HEK293 (cell line): ENCODE measurements around the gene TPD52L1.

ENCODE experiments used
- CTCF ChIA-PET: fragments of 350-600 bp; formaldehyde crosslinking; extraction: SDS; loops from one replicate; lab custom pipeline; 2021; ENCODE audit warnings: antibody characterized with exemption; lab: Yijun Ruan, JAX
- POLR2A ChIA-PET: fragments of 300-600 bp; formaldehyde crosslinking; extraction: SDS; loops from one replicate; lab custom pipeline; 2020; ENCODE audit warnings: antibody characterized with exemption, inconsistent platforms; lab: Yijun Ruan, JAX
- H3K27ac ChIP-seq: fragments of 200-500 bp; sonication (Bioruptor generic); 2 replicates; pipeline ENCODE4 v1.5.1; 2014; ENCODE audit warnings: low read depth, low read length, control low read depth, inconsistent platforms; ENCODE audit errors: extremely low read depth
- H3K36me3 ChIP-seq, 2 experiments: fragments of 200-500 bp in 1 of 2; sonication (Bioruptor generic) in 1 of 2; 1 replicate in 1 of 2; 2 replicates in 1 of 2; pipeline ENCODE4 v1.5.1; 2014 to 2017; ENCODE audit warnings: inconsistent platforms in 2 of 2, low read length in 2 of 2; ENCODE audit not compliant: control insufficient read depth in 2 of 2, insufficient read depth in 1 of 2
- H3K4me1 ChIP-seq: fragments of 200-500 bp; sonication (Bioruptor generic); 2 replicates; pipeline ENCODE4 v1.5.1; 2014; ENCODE audit warnings: mild to moderate bottlenecking, low read length, inconsistent platforms; ENCODE audit not compliant: control insufficient read depth, insufficient read depth
- H3K4me3 ChIP-seq: 2 replicates; pipeline ENCODE4 v1.5.1; 2011; ENCODE audit warnings: low read depth, mild to moderate bottlenecking, control low read depth, low read length, moderate library complexity
- H3K9me3 ChIP-seq: fragments of 200-500 bp; sonication (Bioruptor generic); 2 replicates; pipeline ENCODE4 v1.5.1; 2014; ENCODE audit warnings: low read depth, low read length, inconsistent platforms; ENCODE audit not compliant: control insufficient read depth, insufficient read depth
- BCL6B ChIP-seq: fragments of 450-650 bp; formaldehyde crosslinking; IDR thresholded peaks from 2 replicates; pipeline ENCODE4 v1.5.1; 2017; ENCODE audit warnings: missing biosample characterization, missing genetic modification characterization
- FEZF1 ChIP-seq: fragments of 450-650 bp; formaldehyde crosslinking; IDR thresholded peaks from 2 replicates; pipeline ENCODE4 v1.5.1; 2016; ENCODE audit warnings: missing biosample characterization, missing genetic modification characterization
- GLIS2 ChIP-seq: fragments of 450-650 bp; formaldehyde crosslinking; IDR thresholded peaks from 2 replicates; pipeline ENCODE4 v1.5.1; 2016; ENCODE audit warnings: missing biosample characterization, missing genetic modification characterization
- KLF16 ChIP-seq: fragments of 450-650 bp; formaldehyde crosslinking; IDR thresholded peaks from 2 replicates; pipeline ENCODE4 v1.5.1; 2017; ENCODE audit warnings: missing biosample characterization, missing genetic modification characterization
- PBX3 ChIP-seq: sonication (generic); formaldehyde crosslinking; IDR thresholded peaks from 2 replicates; pipeline ENCODE4 v1.8.1; 2022; ENCODE audit warnings: mild to moderate bottlenecking, moderate library complexity, missing genetic modification reagents
- SETDB1 ChIP-seq: IDR thresholded peaks from one replicate; pipeline ENCODE4 v1.6.1; 2017; ENCODE audit warnings: mild to moderate bottlenecking, low read length, moderate library complexity, mixed read lengths; ENCODE audit not compliant: insufficient read length
- SP2 ChIP-seq: fragments of 450-650 bp; formaldehyde crosslinking; IDR thresholded peaks from 2 replicates; pipeline ENCODE4 v1.5.1; 2016; ENCODE audit warnings: missing biosample characterization, missing genetic modification characterization
- TSHZ1 ChIP-seq: fragments of 450-650 bp; formaldehyde crosslinking; IDR thresholded peaks from 2 replicates; pipeline ENCODE4 v1.5.1; 2016; ENCODE audit warnings: missing biosample characterization, missing genetic modification characterization, borderline replicate concordance
- WT1 ChIP-seq: fragments of 450-650 bp; formaldehyde crosslinking; IDR thresholded peaks from 2 replicates; pipeline ENCODE4 v1.5.1; 2016; ENCODE audit warnings: missing biosample characterization, missing genetic modification characterization
- ZBTB17 ChIP-seq: fragments of 450-650 bp; formaldehyde crosslinking; IDR thresholded peaks from 2 replicates; pipeline ENCODE4 v1.5.1; 2016; ENCODE audit warnings: missing biosample characterization, missing genetic modification characterization
- ZNF112 ChIP-seq: fragments of 450-650 bp; formaldehyde crosslinking; IDR thresholded peaks from 2 replicates; pipeline ENCODE4 v1.5.0; 2017; ENCODE audit warnings: missing biosample characterization, missing genetic modification characterization
- ZNF121 ChIP-seq: fragments of 450-650 bp; formaldehyde crosslinking; IDR thresholded peaks from 2 replicates; pipeline ENCODE4 v1.5.1; 2016; ENCODE audit warnings: missing biosample characterization, missing genetic modification characterization
- ZNF157 ChIP-seq: fragments of 450-650 bp; formaldehyde crosslinking; IDR thresholded peaks from 2 replicates; pipeline ENCODE4 v1.5.1; 2016; ENCODE audit warnings: missing biosample characterization, missing genetic modification characterization
- ZNF16 ChIP-seq: fragments of 450-650 bp; formaldehyde crosslinking; IDR thresholded peaks from 2 replicates; pipeline ENCODE4 v1.5.1; 2016; ENCODE audit warnings: low read depth, missing biosample characterization, missing genetic modification characterization
- ZNF248 ChIP-seq: fragments of 450-650 bp; formaldehyde crosslinking; IDR thresholded peaks from 2 replicates; pipeline ENCODE4 v1.5.1; 2017; ENCODE audit warnings: missing biosample characterization, missing genetic modification characterization
- ZNF274 ChIP-seq, 2 experiments: fragments of 200-500 bp in 1 of 2; fragments of 450-650 bp in 1 of 2; sonication (Bioruptor generic) in 1 of 2; formaldehyde crosslinking in 1 of 2; IDR thresholded peaks; 2 replicates each; pipeline versions ENCODE4 v1.5.1 to v1.6.1; 2014 to 2016; ENCODE audit warnings: borderline replicate concordance in 1 of 2, inconsistent platforms in 1 of 2, low read length in 1 of 2, missing biosample characterization in 1 of 2, missing genetic modification characterization in 1 of 2
- ZNF280C ChIP-seq: fragments of 450-650 bp; formaldehyde crosslinking; IDR thresholded peaks from 2 replicates; pipeline ENCODE4 v1.5.1; 2016; ENCODE audit warnings: missing biosample characterization, missing genetic modification characterization
- ZNF391 ChIP-seq: fragments of 450-650 bp; formaldehyde crosslinking; IDR thresholded peaks from 2 replicates; pipeline ENCODE4 v1.5.1; 2016; ENCODE audit warnings: low read depth, missing biosample characterization, missing genetic modification characterization, borderline replicate concordance
- ZNF416 ChIP-seq: fragments of 450-650 bp; formaldehyde crosslinking; IDR thresholded peaks from 2 replicates; pipeline ENCODE4 v1.5.1; 2016; ENCODE audit warnings: missing biosample characterization, missing genetic modification characterization
- ZNF473 ChIP-seq: fragments of 450-650 bp; formaldehyde crosslinking; IDR thresholded peaks from 2 replicates; pipeline ENCODE4 v1.5.1; 2017; ENCODE audit warnings: missing biosample characterization, missing genetic modification characterization
- ZNF513 ChIP-seq: fragments of 450-650 bp; IDR thresholded peaks from 2 replicates; pipeline ENCODE4 v1.5.1; 2018; ENCODE audit warnings: missing biosample characterization, missing genetic modification characterization
- ZNF544 ChIP-seq: fragments of 450-650 bp; formaldehyde crosslinking; IDR thresholded peaks from 2 replicates; pipeline ENCODE4 v1.5.0; 2017; ENCODE audit warnings: missing biosample characterization, missing genetic modification characterization
- ZNF580 ChIP-seq: fragments of 450-650 bp; formaldehyde crosslinking; IDR thresholded peaks from 2 replicates; pipeline ENCODE4 v1.5.1; 2016; ENCODE audit warnings: missing biosample characterization, missing genetic modification characterization
- ZNF623 ChIP-seq: fragments of 450-650 bp; formaldehyde crosslinking; IDR thresholded peaks from 2 replicates; pipeline ENCODE4 v1.5.1; 2016; ENCODE audit warnings: missing biosample characterization, missing genetic modification characterization
- ZNF658 ChIP-seq: fragments of 450-650 bp; formaldehyde crosslinking; IDR thresholded peaks from 2 replicates; pipeline ENCODE4; 2016; ENCODE audit warnings: missing biosample characterization, missing genetic modification characterization
- ZNF776 ChIP-seq: fragments of 450-650 bp; formaldehyde crosslinking; IDR thresholded peaks from 2 replicates; pipeline ENCODE4 v1.5.0; 2017; ENCODE audit warnings: missing biosample characterization, missing genetic modification characterization, borderline replicate concordance
- ZSCAN16 ChIP-seq: fragments of 450-650 bp; formaldehyde crosslinking; IDR thresholded peaks from 2 replicates; pipeline ENCODE4 v1.5.1; 2016; ENCODE audit warnings: missing biosample characterization, missing genetic modification characterization

Gene TPD52L1

GRCh38 chr6:125166711-125167110, 13.1 kb downstream of the TPD52L1 start:
- no peaks in the 10 kb centered on the region for H3K9me3 ChIP-seq
- no peaks in the 10 kb centered on the region for H3K4me1 ChIP-seq
- CTCF ChIA-PET, result interaction anchor here (0.7 to 1.1 kb wide), 2 partner anchors 13 to 25 kb away, joined by 3 read pairs; partner anchors contain the start of gene TPD52L1
- TF ChIP-seq SP2 (tag by site-specific recombination) (no peak), ZNF513 (no peak), GLIS2 (tag by site-specific recombination) (no peak), ZNF248 (tag by site-specific recombination) (no peak), ZNF274 (IDR thresholded peaks at IDR 0.05; ENCODE audit: low read length) (no peak), ZNF274 (tag by site-specific recombination; IDR thresholded peaks at IDR 0.05; ENCODE audit: borderline replicate concordance) (no peak), ZNF112 (tag by site-specific recombination) (no peak), ZNF416 (tag by site-specific recombination) (no peak), ZSCAN16 (tag by site-specific recombination) (no peak), ZNF391 (tag by site-specific recombination) (no peak), ZNF16 (tag by site-specific recombination) (no peak), ZNF580 (no peak), SETDB1 (no peak), ZBTB17 (no peak), ZNF623 (tag by site-specific recombination) (no peak), ZNF473 (no peak), KLF16 (no peak), ZNF157 (tag by site-specific recombination) (no peak)
- TF ChIP-seq, all 188 proteins: peak for 0
- Histone ChIP-seq H3K4me3 (no peak overlapping the region), H3K27ac (no peak overlapping the region), H3K36me3 (no peaks in the 10 kb centered on the region)
- POLR2A ChIA-PET, result no interaction called here

GRCh38 chr6:125167579-125167978, 14.0 kb downstream of the TPD52L1 start:
- no peak overlapping the region for H3K4me3 ChIP-seq
- H3K9me3 ChIP-seq, result no peaks in the 10 kb centered on the region
- no peak overlapping the region for H3K27ac ChIP-seq
- no peaks in the 10 kb centered on the region for H3K36me3 ChIP-seq
- ChIA-PET CTCF (no interaction called here), POLR2A (no interaction called here)
- no peaks in the 10 kb centered on the region for H3K4me1 ChIP-seq
- no peak for TF ChIP-seq ZNF544 (tag by site-specific recombination)
- no peak for TF ChIP-seq ZNF658 (tag by site-specific recombination)
- TF ChIP-seq FEZF1, result no peak
- TF ChIP-seq BCL6B (tag by site-specific recombination), result no peak
- no peak for TF ChIP-seq ZNF280C (tag by site-specific recombination)
- no peak for TF ChIP-seq WT1 (tag by site-specific recombination)
- no peak for TF ChIP-seq PBX3 (CRISPR knock-in tag)
- no peak for TF ChIP-seq ZNF776 (tag by site-specific recombination)
- no peak for TF ChIP-seq TSHZ1 (tag by site-specific recombination)
- no peak for TF ChIP-seq ZNF121 (tag by site-specific recombination)
